Bronchial epithelial cell (primary cell): ENCODE data around the gene PRR35. TPM values are rescaled to one million over a fixed set of nuclear protein-coding genes. Genes with fewer than 3 reads are reported as not detected.

Experiments
- DNase-seq: peaks from one replicate; pipeline ENCODE4 v3.0.0-alpha.2; 2010; ENCODE audit warnings: low read depth
- FAIRE-seq: peaks from 2 replicates; lab custom pipeline; 2011; peaks lifted over from hg19 to GRCh38; lab: Jason Lieb, UNC
- H3K27me3 ChIP-seq: 2 replicates; pipeline ENCODE4 v1.5.1; 2011; ENCODE audit warnings: low read length; ENCODE audit not compliant: control insufficient read depth, insufficient read depth
- H3K36me3 ChIP-seq: 2 replicates; pipeline ENCODE4 v1.5.1; 2011; ENCODE audit warnings: low read length; ENCODE audit not compliant: control insufficient read depth, insufficient read depth
- H3K4me3 ChIP-seq: 2 replicates; pipeline ENCODE4 v1.5.1; 2011; ENCODE audit warnings: mild to moderate bottlenecking, low read depth, low read length, control low read depth
- CTCF ChIP-seq: IDR thresholded peaks from 2 replicates; pipeline ENCODE4 v1.5.1; 2011; ENCODE audit warnings: mild to moderate bottlenecking, moderate library complexity, low read length, control low read depth, inconsistent platforms; ENCODE audit not compliant: insufficient read depth, severe bottlenecking
- total RNA-seq: library from RNA; depleted of rRNA; stranded (reverse); fragments of >200 nt; gene quantifications from 2 replicates; pipeline ENCODE4 v1.2.1, GENCODE V29; 2014

The PRR35 gene
- total RNA-seq, 1 donor from 2014 or later, result not detected

- Histone ChIP-seq H3K36me3 (peaks cover 14% of the 10 kb centered on the region), H3K4me3 (no peak overlapping the region), H3K27me3 (no peaks in the 10 kb centered on the region)
- FAIRE-seq (no peak), DNase-seq (no peak)
- TF ChIP-seq CTCF, result no peak
Measured at GRCh38 chr16:516301-516700, 43.9 kb upstream of the PRR35 start.

GRCh38 chr16:518858-519257 lies 41.3 kb upstream of the PRR35 start:
- Histone ChIP-seq H3K36me3 (peaks cover 14% of the 10 kb centered on the region), H3K4me3 (no peak overlapping the region), H3K27me3 (no peaks in the 10 kb centered on the region)
- DNase-seq, result no peak
- no peak for TF ChIP-seq CTCF
- no peak for FAIRE-seq

GRCh38 chr16:519425-519824 lies 40.8 kb upstream of the PRR35 start:
- H3K27me3 ChIP-seq, result no peaks in the 10 kb centered on the region
- H3K4me3 ChIP-seq, result no peak overlapping the region
- FAIRE-seq (no peak), DNase-seq (no peak)
- no peak for TF ChIP-seq CTCF
- peaks cover 14% of the 10 kb centered on the region for H3K36me3 ChIP-seq

GRCh38 chr16:519841-520687 lies 40.1 kb upstream of the PRR35 start:
- DNase-seq (no peak), FAIRE-seq (no peak)
- Histone ChIP-seq H3K36me3 (peaks cover 11% of the 10 kb centered on the region), H3K27me3 (no peaks in the 10 kb centered on the region), H3K4me3 (no peak overlapping the region)
- no peak for TF ChIP-seq CTCF

- Histone ChIP-seq H3K4me3 (no peak overlapping the region), H3K36me3 (peaks cover 8% of the 10 kb centered on the region), H3K27me3 (no peaks in the 10 kb centered on the region)
- no peak for DNase-seq
- TF ChIP-seq CTCF, result no peak
- FAIRE-seq, result no peak
Measured at GRCh38 chr16:520847-521246, 39.3 kb upstream of the PRR35 start.
